ENCODE results near the gene ATP4A.

DNA sequence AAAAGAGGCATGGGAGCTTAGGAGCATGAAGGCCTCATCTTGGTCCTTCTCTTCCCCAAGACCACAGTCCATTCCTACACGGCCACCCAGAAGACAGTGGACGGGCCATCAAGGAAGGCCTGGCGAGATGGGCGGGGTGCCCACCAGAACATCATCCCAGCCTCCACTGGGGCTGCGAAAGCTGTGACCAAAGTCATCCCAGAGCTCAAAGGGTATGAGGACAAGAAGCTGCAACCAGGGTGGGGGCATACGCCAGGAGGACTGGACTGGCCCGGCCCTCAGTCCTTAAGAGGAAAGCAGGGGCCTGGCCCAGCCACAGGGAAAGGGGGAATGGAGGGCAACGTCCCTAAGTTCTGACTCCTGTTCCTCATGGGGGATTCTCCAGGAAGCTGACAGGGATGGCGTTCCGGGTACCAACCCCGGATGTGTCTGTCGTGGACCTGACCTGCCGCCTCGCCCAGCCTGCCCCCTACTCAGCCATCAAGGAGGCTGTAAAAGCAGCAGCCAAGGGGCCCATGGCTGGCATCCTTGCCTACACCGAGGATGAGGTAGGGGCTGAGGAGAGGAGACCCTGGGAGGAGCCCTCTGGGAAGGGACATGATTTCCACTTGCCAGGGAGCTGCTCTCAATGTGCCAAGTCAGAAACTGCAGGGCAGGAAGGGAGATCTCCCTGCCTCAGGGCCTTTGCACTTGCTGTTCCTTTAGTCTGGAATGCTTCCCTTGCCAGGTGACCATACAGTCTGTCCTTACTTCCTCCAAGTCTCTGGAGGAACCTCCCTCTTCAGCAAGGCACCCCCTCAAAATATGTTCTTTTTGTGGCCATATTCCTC is 20.0 kb downstream of the ATP4A start:
- TF ChIP-seq, protein P1, sequence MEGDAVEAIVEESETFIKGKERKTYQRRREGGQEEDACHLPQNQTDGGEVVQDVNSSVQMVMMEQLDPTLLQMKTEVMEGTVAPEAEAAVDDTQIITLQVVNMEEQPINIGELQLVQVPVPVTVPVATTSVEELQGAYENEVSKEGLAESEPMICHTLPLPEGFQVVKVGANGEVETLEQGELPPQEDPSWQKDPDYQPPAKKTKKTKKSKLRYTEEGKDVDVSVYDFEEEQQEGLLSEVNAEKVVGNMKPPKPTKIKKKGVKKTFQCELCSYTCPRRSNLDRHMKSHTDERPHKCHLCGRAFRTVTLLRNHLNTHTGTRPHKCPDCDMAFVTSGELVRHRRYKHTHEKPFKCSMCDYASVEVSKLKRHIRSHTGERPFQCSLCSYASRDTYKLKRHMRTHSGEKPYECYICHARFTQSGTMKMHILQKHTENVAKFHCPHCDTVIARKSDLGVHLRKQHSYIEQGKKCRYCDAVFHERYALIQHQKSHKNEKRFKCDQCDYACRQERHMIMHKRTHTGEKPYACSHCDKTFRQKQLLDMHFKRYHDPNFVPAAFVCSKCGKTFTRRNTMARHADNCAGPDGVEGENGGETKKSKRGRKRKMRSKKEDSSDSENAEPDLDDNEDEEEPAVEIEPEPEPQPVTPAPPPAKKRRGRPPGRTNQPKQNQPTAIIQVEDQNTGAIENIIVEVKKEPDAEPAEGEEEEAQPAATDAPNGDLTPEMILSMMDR (IDR thresholded peaks at IDR 0.05), result no peak
- TF ChIP-seq POLR2A (IDR thresholded peaks at IDR 0.05) (no peak), POLR2AphosphoS5 (IDR thresholded peaks at IDR 0.05) (no peak)
